Epidermal melanocyte (primary cell): ENCODE results near the gene CHRNE.

Experiments
- DNase-seq: peaks from one replicate; pipeline ENCODE4 v3.0.0; 2011; ENCODE audit warnings: low spot score; ENCODE audit not compliant: insufficient read length

CHRNE gene

DNA sequence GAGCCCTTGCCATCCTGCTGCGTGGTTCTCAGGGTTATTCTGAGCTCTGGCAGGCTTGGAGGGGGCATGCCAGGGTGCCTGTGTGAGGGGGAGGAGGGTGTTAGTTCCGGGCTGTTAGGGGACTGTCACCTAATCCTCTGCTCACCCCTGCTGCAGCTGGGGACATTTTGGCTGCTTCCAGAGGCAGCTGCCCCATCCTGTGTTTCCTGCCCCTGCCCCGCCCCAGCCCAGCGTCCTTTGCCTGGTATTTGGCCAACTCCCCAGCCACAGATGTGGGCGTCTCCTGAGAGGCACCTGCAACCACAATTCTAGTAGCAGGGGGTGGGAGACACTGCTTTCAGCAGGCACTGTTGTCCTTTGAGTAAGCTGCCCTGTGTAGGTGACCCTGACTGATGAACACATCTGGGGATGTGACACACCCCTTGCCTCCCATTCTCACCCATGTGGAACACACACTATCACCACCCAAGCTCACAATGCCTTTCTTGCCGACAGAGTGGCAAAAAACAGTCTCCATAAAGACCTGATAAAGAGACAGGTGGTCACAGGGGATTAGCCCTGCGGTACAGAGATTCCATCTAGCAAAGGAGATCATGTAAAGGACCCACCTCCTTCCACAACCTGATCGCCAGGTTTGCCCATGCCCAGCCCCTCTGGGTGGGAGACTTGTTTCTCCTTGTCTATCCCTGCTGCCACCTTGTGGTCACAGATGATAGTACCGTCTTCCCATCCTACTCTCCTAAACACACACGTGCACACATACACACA, at the start of gene CHRNE:
TSS of gene CHRNE (minus strand) at position 48 of the 768 bp plus-strand sequence. CDS start at position 13, 35 bp downstream.
- DNase-seq: peak; percentile 12

DNA sequence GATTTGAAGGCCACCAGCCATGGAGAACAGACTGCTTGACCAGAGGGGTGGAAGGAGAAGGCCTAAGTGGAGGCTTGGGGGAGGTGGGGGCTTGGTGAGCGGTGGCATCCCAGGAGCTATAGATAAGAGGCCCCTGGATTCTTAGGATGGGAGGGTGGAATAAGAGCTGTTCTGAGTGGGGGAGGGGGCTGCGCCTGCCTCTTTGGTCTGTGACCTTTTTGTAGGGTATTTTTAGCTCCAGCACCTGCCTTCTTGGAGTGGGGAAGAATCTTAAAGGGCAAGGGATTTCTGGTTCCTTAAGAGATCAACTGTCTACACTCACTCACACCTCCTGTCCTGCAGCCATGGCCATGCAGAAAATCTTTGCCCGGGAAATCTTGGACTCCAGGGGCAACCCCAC, 48.6 kb upstream of the CHRNE start:
- no peak for DNase-seq

DNA sequence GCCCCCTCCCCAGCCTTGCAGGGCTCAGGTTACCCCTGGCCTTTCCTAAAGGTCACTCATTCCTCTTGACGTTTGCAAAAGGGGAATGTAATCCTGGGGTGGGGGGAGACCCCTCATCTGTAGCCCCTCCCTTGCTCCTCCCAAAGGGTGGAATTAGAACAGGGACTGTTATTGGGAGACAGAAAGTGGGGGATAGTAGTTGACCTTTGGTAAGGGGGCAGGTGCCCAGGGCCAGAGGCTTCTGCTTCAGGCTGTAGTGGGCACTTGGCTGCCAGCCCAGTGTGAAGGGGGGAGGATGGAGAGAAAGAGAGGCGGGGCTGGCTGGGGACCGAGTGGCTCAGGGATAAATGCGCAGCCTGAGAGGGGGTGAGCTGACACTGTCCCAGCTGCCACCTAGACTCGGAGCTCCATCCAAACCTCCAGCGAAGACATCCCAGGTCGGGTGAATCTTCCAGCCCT, 47.9 kb upstream of the CHRNE start, which contains the start of gene ENO3:
TSS of gene ENO3 (plus strand) at position 374 of the 459 bp plus-strand sequence. CDS start 711 bp downstream, outside the sequence.
- no peak for DNase-seq

DNA sequence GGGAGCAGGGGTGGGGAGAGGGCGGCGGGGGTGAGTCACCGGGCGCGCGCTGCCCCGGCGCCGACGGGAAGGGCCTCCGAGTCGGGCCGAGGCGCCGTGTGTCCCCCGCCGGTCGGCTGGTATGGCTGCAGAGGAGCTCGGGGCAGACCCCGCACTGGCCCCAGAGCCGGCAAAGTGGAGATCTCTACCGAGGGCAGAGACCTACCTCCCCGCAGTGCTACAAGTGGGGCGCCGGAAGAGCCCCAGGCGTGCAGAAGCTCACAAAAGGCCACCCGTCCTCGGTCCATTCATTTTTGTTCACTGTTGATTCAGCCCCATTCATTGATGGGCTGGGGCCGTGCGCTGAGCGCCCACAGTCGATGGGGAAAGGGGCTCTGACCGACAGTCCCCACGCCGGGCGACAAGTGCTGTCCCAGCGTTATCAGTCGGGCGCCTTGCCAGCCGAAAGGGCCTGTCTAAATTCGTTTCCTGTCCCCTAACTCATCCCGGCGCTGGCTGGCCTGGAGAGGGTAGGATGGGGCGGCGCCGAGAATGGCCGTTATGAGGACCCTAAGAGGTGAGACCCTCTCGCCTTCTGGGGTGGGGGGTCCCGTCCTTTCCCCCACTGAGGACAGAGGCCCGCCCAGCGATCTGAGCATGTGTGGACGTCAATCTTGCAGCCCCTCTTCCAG, 47.3 kb upstream of the CHRNE start:
- DNase-seq: no peak

DNA sequence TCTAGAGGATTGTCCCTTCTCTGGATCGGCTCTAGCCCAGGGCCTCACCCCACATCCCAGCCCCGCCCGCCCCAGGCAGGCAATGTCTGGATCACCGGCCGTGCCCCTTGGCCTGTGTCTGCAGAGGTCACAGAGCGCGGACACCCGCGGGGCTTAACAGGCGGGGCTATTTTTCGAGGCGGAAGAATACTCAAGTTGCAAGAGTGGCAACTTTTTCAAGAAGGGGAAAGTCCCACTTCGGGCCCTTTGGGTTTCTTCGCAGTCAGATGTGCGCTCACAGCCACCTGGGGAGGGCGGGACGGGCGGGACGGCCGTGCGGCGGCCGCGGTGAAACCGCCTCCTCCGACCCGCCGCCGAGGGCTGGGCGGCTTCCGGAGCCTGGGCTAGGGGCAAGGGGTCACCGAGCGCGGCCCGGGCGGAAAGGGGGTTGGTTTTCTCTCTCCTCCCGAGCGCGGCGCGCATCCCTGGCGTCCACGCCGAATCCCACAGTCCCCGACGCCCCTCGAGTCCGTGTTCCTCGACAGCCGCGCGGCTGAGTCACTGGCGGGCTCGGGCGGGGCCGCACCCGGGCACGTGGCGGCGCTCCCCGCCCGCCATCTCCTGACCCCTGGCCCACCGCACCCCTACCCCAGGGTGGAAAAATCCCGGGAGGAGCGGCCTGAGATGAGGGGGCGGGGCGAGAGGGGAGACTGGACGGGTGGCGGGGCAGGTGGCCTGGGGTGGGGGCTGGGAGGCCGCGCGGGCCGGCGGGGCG, 46.6 kb upstream of the CHRNE start:
- peak; percentile 38 for DNase-seq

DNA sequence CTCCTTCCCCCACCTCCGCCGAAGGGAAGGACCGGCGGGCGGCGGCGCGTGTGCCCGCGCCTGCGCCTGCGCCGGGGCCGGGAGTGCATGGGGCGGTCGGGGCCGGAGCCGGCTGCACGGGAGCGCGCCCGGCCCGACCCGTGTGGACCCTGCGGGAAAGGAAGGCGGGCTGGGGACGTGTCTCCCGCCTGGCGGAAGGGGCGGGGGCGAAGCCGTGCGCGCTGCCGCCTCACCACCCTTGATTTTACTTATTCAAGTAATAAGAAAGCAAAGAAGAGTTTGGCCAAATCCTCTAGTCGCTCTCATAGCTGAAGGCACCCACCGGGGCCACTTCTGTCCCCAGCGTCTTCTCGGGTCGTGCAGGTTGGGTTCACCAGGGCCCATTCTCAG, 46.0 kb upstream of the CHRNE start:
- peak; percentile 97 for DNase-seq

DNA sequence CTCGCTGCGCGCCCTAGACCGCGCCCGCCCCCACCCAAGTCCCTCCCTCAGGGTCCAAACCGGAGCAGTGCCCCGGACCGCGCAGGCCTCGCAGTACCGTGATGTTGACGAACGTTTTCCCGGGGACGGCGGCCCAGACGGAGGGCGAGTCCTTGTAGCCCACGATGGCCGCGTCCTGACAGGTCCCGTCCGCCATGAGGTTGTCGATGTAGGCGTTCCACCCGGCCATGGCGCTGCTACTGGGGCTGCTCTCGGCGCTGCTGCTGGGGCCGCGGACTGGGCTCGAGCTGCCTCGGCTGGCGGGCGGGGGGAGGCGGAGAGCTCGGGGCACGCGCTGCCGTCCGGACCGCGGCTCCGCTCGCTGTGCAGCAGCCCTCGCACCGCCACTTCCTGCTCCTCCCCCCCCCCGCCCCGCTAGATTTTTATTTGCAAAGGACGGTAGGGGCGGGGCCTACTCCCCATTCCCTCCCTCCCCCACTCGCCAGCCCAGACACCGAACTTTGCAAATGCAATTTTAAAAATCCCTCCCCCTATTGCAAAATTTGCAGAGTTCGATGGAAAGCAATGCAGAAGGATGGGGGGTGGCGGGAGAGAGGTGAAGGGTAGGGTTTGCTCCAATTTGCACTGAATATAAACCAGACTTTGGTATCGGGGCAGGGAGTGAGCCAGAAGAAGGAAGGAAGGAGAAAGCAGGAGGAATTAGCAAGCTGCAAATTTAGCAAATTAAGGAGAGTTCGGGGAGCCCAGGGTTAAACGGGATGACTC, 45.5 kb upstream of the CHRNE start, which contains the start of gene PFN1:
TSS of gene PFN1 (minus strand) at position 365 of the 765 bp plus-strand sequence. CDS start at position 229, 136 bp downstream.
- peak; percentile 93 for DNase-seq

DNA sequence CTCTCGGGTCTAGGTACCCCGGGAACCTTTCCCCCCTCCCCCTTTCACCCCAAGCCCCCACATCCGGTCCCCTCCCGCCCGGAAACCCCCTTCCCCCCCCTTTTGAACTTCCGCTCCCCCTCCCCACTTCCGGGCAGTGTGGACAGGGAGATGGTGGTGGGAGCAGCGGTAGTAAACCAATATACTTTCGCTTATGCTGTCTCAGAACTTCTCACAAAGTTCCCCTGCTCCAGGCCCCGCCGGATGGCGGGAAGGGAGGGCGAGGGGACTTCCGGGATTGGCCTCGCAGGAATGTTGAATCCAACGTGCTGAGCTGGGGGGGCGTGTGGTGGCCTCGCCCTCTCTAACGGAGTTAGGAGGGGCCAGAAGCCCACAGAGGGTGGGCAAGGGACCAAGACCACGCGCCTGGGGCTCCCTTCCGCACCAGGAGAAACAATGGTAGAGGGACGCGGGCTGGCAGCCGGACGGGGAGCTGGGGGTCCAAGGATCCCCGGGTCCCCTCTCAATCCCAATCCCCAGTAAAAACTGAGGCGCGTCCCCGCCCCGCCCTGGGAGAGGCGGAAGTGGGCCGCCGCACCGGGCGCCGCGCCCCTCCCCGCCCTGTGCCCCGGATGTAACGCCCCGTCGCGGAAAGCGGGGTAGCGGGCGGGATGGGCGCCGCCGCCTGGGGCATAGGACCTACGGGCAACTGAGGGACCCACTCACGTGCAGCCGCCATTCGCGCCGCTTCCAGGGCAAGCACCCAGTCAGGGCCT, 44.7 kb upstream of the CHRNE start:
- peak; percentile 21 for DNase-seq

DNA sequence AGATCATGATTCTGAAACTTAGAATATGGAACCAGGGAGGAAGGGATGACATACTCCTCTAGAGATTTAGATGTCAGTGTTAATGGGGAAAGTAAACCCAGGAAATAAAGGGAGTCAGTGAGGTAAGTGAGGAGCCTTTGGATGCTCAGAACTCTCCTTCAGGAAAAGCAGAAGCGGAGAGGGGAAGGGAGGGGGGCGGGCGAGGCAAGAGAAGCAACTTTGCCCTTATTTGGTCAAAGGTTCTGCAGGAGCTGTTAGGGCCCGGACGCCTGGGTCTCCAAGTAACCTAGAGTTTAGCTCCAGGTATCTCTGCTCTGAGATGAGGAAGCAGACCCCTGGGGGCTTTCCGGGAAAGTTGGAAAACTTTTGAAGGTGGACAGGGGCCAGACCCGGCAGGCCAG, 44.1 kb upstream of the CHRNE start:
- peak; percentile 12 for DNase-seq

DNA sequence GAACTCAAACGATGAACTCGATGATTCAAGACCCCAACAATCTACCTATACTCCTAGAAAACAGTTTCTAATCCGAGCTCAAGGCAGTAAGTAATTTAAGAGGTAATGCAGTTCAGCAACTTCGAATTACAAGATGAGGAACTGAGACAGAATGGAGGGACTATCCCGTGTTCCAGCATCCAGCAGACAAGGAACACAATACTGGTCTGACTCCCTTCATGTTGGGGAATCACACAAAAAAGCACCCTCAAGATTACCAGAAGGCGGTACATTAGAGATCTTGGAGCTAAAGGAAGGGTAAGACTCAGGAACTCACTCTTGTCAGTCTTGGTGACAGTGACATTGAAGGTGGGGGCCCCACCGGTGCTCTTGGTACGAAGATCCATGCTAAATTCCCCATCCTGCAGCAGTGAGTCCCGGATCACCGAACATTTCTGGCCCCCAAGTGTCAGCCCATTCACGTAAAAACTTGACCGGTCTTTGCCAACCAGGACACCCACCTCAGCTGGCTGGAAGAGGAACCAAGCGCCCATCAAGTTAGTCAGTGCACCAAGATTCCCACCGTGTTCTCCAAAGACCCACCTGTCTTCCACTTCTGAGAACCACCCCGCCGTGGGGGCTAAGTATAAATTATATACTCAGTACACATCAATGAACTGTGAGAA, 43.5 kb upstream of the CHRNE start:
- DNase-seq: peak; percentile 4

DNA sequence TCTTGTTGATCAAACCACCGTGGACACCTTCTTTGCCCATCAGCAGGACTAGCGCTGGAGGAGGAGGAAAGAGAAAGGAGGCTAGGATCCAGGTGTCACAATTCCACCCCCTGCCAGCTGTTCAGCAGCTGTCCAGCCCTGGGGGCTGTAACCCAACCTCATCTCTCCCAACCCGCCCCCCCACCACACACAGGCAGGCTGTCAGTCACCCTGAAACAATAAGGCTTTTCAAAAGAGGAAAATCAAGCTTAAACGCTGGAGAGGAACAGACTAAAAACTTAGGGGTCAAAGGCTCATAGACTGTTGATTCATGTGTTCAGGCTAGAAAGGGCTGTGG, 43.0 kb upstream of the CHRNE start:
- peak; percentile 22 for DNase-seq

DNA sequence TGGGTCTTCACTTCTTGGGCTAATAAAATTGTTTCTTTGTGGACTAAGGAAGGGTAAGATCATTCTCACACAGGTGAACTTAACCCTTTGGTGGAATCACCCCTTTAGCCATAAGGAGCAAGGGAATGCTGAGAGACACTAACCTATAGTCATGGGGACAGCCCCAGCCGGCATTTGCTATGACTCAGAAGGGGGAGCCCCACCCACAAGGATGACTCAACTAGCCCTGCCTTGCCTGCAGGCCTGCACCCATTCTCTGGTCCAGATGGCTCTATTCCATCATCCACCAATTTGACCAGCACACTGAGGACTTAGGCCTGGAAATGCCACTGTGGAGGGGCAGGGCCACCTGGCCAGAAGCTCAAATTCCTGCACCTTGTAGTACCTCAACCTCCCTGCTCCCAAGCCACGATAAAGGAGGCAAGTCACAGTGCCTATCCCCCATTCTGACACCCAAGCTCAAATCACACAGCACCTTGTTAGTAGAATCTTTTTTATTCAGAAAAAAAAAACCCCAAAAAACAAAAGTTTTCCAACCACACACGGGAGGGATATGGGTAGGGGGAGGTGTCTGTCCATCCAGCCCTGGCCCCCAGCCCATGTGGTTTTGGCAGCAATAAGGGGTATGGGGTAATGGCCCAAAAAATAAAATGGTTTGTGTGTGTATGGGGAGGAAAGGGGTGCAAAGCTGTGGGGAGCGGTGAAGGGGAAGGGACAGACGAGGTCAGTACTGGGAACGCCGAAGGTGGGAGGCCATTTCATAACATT, 42.5 kb upstream of the CHRNE start:
- DNase-seq: peak; percentile 34

DNA sequence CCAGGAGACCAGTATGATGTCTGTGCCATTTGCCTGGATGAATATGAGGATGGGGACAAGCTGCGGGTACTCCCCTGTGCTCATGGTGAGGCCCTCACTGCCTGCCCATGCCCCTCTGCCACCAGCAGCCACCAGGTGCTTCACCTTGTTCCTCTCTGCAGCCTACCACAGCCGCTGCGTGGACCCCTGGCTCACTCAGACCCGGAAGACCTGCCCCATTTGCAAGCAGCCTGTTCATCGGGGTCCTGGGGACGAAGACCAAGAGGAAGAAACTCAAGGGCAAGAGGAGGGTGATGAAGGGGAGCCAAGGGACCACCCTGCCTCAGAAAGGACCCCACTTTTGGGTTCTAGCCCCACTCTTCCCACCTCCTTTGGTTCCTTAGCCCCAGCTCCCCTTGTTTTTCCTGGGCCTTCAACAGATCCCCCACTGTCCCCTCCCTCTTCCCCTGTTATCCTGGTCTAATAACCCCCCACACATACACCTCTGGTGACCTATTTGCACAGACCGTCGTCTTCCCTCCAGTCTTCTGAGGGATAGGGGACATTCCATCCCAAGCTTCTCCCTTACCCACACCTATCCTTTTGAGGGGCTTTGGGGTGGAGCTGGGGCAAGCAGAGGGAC, 41.8 kb upstream of the CHRNE start:
- peak; percentile 5 for DNase-seq

DNA sequence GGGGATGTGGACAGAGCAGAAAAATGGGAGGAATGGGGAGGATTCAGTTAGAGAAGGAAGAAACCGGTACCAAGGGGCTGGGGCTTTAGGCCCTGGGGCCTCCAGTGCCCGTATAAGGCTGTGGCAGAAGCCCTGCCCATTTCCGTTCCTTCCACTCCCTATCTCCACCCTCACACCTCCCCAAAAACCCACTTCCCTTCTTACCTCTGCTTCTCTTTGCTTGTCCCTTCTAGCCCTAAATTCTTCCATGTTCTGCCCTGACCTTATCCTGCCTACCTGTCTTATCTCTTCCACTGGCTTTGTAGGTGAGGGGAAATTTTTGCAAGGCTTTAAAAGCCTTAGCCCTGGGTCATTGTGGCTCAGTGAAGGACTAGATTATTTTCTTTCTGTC, 41.3 kb upstream of the CHRNE start:
- DNase-seq: peak; percentile 10

DNA sequence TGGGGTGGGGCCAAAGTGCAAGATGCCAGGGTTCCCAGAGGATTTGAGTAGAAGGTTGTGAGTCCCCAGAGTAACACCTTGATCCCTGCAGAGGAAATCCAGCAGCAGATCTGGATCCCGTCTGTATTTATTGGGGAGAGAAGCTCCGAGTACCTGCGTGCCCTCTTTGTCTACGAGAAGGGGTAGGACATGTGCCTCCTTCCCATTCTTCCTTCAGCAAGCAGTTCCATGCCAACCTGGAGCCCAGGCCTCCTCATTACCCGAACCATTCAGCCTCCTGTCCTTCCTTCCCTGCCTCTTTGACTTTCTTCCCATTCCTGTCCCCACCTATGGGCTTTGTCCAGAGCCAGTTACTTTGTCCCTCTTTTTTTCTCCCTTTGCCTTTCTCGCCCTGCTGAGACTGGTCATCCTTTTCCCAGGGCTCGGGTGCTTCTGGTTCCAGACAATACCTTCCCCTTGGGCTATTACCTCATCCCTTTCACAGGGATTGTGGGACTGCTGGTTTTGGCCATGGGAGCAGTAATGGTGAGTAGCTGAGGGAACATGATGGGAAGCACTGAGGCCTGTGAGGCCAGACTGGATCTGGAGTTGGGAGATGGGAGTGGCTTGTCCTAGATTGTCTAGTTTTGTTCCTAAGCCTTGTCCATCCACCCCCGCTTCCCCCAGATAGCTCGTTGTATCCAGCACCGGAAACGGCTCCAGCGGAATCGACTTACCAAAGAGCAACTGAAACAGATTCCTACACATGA, 40.0 kb upstream of the CHRNE start:
- DNase-seq: no peak

DNA sequence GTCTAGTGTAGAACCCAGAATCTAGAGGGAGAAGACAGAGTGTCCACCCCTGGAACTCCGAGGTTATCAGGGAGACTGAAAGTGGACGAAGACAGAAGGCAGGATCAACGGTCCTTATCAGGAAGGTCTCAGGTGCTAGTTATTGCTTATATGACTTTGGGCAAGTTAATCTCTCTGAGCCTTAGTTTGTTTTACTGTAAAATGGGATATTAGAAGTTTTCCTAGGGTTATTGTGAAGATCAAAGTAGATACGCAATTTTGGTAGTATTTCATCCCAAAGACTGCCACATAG, 38.4 kb upstream of the CHRNE start:
- no peak for DNase-seq

DNA sequence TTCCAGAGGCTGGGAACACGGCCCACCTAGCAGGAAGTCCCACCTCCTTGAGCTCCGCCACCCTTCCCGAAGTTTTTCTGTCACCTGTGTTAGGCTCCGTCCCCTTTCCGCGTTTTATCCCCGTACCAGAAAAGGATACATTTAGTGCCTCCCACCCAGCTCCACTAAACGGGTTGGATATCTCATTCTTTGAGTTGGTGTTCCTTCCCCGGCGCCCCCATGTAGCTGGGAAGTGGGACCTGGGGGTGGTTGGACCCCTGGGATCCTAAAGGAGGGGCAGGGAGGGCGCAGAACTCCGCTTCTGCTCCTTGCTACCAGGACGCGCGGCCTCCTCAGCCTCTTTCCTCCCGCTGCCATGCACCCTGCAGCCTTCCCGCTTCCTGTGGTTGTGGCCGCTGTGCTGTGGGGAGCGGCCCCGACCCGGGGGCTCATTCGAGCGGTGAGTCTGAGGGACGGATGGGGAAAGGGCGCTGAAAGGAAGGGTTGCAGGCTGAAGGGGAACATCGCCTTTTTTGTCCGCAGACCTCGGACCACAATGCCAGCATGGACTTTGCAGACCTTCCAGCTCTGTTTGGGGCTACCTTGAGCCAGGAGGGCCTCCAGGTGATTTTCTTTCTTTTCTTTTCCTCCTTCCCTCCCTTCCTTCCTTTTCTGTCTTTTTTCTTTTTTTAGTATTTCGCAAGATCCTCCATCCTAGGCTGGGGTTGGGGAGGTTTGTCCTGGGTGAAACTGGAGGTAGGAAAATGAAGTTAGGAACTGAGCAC, 37.8 kb upstream of the CHRNE start:
- peak; percentile 91 for DNase-seq
